ENCODE measurements around the gene DCLK2. TPM values are rescaled to one million over a fixed set of nuclear protein-coding genes. Genes with fewer than 3 reads are reported as not detected.

The DCLK2 gene
- total RNA-seq, 1 experiment from 2014 or later = 2.7 TPM

DNA sequence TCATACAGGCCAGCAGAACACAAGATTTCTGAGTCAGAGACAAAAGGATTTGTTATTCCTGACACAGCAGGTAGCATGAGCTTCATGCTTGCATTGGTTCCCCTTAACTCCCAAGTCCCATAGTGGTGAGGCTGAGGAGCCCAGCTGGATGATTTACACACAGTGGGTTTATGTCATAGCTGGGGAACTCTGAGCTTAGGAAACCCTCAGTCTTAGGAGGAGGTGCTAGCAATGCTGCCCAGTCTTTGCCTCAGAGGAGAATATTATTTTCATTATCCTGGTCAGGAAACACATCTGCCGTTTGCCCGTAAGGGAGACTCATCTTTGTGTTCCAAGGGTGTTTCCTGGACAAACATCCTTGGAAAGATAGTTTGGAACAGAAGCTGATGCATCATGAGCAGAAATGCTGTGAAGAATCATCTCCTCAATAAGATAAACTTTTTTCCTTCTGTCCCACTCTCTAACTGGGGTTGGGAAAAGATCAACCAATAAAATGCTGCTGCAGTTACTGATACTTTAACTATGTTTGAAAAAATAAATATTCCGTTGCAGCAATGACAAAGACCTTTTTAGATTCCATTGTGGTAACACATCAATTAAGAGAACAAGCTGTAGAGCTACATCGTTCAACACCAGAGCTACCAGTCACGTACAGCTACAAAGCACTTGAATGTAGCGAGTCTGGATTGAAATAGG is 146.8 kb downstream of the DCLK2 start:
- Histone ChIP-seq H3K9me2 (ENCODE audit: insufficient read depth) (no peaks in the 10 kb centered on the region), H3K4me3 (replicated peaks in 1 of 2; ENCODE audit: low read depth in 1 of 2, low read length in 2 of 2) (no peak overlapping the region), H3K4me1 (ENCODE audit: control insufficient read depth in 1 of 2, insufficient read depth in 2 of 2, low read length in 2 of 2) (peaks cover 0 to 3% of the 10 kb centered on the region in 2 experiments; a peak in 1 of 4 replicates), H3K27ac (ENCODE audit: low read depth, low read length) (no peak overlapping the region), H3K4me2 (ENCODE audit: low read length) (no peak overlapping the region), H2AFZ (ENCODE audit: low read depth, low read length, poor library complexity, severe bottlenecking) (no peak overlapping the region), H3K27me3 (ENCODE audit: insufficient read depth, low read length) (no peaks in the 10 kb centered on the region), H3K36me3 (ENCODE audit: control insufficient read depth in 1 of 2, insufficient read depth in 2 of 2, low read length in 2 of 2) (no peaks in the 10 kb centered on the region), H3K9ac (ENCODE audit: low read length) (no peak overlapping the region), H3K9me3 (ENCODE audit: control insufficient read depth in 1 of 2, insufficient read depth in 1 of 2, low read depth in 1 of 2, low read length in 2 of 2) (no peaks in the 10 kb centered on the region), H4K20me1 (ENCODE audit: insufficient read depth) (no peaks in the 10 kb centered on the region), H3K79me2 (ENCODE audit: insufficient read depth, low read length) (no peaks in the 10 kb centered on the region)
- CTCF ChIA-PET = no interaction called here
- no TSS peak for BruUV-seq (replicated peaks)
- POLR2A ChIA-PET = no interaction called here
- ATAC-seq (no peak), DNase-seq (ENCODE audit: low read depth, low spot score) (no peak)
- intact Hi-C loops (cut with micrococcal nuclease) = no loop called here
- RAD21 ChIA-PET (ENCODE audit: low non-redundant PET in 1 of 2, low total read pairs in 2 of 2, uncharacterized antibody in 2 of 2, unreplicated experiment in 2 of 2) = no interaction called here
- TF ChIP-seq POLR2AphosphoS5 (IDR thresholded peaks at IDR 0.05; ENCODE audit: low read depth, low read length) = no peak
- TF ChIP-seq, protein P1, sequence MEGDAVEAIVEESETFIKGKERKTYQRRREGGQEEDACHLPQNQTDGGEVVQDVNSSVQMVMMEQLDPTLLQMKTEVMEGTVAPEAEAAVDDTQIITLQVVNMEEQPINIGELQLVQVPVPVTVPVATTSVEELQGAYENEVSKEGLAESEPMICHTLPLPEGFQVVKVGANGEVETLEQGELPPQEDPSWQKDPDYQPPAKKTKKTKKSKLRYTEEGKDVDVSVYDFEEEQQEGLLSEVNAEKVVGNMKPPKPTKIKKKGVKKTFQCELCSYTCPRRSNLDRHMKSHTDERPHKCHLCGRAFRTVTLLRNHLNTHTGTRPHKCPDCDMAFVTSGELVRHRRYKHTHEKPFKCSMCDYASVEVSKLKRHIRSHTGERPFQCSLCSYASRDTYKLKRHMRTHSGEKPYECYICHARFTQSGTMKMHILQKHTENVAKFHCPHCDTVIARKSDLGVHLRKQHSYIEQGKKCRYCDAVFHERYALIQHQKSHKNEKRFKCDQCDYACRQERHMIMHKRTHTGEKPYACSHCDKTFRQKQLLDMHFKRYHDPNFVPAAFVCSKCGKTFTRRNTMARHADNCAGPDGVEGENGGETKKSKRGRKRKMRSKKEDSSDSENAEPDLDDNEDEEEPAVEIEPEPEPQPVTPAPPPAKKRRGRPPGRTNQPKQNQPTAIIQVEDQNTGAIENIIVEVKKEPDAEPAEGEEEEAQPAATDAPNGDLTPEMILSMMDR (IDR thresholded peaks at IDR 0.05 in 2 of 3, conservative IDR thresholded peaks at IDR 0.05 in 1 of 3; ENCODE audit: borderline replicate concordance in 1 of 3, insufficient read depth in 1 of 3, low read depth in 2 of 3, low read length in 2 of 3) = no peak
- TF ChIP-seq, protein P2, sequence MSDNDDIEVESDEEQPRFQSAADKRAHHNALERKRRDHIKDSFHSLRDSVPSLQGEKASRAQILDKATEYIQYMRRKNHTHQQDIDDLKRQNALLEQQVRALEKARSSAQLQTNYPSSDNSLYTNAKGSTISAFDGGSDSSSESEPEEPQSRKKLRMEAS (IDR thresholded peaks at IDR 0.05) = no peak
- TF ChIP-seq SP1 (IDR thresholded peaks at IDR 0.05; ENCODE audit: low read depth) = no peak
- TF ChIP-seq, protein P3, sequence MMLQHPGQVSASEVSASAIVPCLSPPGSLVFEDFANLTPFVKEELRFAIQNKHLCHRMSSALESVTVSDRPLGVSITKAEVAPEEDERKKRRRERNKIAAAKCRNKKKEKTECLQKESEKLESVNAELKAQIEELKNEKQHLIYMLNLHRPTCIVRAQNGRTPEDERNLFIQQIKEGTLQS (IDR thresholded peaks at IDR 0.05) = no peak
- no peak for TF ChIP-seq CBX3 (IDR thresholded peaks at IDR 0.05; ENCODE audit: low read depth)
- no peak for TF ChIP-seq POLR2A (IDR thresholded peaks at IDR 0.05; ENCODE audit: borderline replicate concordance, extremely low read depth, insufficient read depth, insufficient read length)

DNA sequence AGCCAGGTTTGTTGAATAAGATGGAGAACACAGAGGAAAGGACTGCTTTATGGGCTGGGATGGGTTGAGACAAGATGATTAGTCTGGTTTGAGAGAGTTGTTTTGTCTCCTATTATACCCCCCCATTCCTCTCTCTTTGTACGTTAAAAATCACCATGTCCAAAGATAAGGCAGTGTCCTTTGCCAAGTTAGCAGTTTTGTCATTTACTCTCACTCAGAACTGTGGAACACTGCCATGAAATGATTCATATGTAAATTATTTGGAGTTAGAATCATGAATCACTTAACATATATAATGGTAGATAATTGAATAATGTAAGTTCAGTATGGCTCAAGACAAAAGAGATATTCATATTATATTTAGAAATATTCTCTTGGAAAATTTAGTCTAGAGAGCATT is 151.3 kb downstream of the DCLK2 start:
- Histone ChIP-seq H4K20me1 (ENCODE audit: insufficient read depth) (no peaks in the 10 kb centered on the region), H3K9me3 (ENCODE audit: control insufficient read depth in 1 of 2, insufficient read depth in 1 of 2, low read depth in 1 of 2, low read length in 2 of 2) (no peaks in the 10 kb centered on the region), H3K36me3 (ENCODE audit: control insufficient read depth in 1 of 2, insufficient read depth in 2 of 2, low read length in 2 of 2) (no peaks in the 10 kb centered on the region), H2AFZ (ENCODE audit: low read depth, low read length, poor library complexity, severe bottlenecking) (no peak overlapping the region), H3K4me1 (ENCODE audit: control insufficient read depth in 1 of 2, insufficient read depth in 2 of 2, low read length in 2 of 2) (no peaks in the 10 kb centered on the region), H3K79me2 (ENCODE audit: insufficient read depth, low read length) (no peaks in the 10 kb centered on the region), H3K4me3 (replicated peaks in 1 of 2; ENCODE audit: low read depth in 1 of 2, low read length in 2 of 2) (no peak overlapping the region), H3K27ac (ENCODE audit: low read depth, low read length) (no peak overlapping the region), H3K4me2 (ENCODE audit: low read length) (no peak overlapping the region), H3K9me2 (ENCODE audit: insufficient read depth) (no peaks in the 10 kb centered on the region), H3K27me3 (ENCODE audit: insufficient read depth, low read length) (no peaks in the 10 kb centered on the region), H3K9ac (ENCODE audit: low read length) (no peak overlapping the region)
- ChIA-PET RAD21 (ENCODE audit: low non-redundant PET in 1 of 2, low total read pairs in 2 of 2, uncharacterized antibody in 2 of 2, unreplicated experiment in 2 of 2) (no interaction called here), CTCF (no interaction called here), POLR2A (no interaction called here)
- BruUV-seq (replicated peaks) = no TSS peak
- ATAC-seq (no peak), DNase-seq (ENCODE audit: low read depth, low spot score) (no peak)
- intact Hi-C loops (cut with micrococcal nuclease) = no loop called here
- TF ChIP-seq EGR1 (IDR thresholded peaks at IDR 0.05; ENCODE audit: low read depth) (no peak), FOSL1 (IDR thresholded peaks at IDR 0.05; ENCODE audit: low read depth) (no peak), POLR2A (IDR thresholded peaks at IDR 0.05; ENCODE audit: borderline replicate concordance, extremely low read depth, insufficient read depth, insufficient read length) (no peak), ZFX (IDR thresholded peaks at IDR 0.05) (no peak), ELF1 (IDR thresholded peaks at IDR 0.05; ENCODE audit: borderline replicate concordance, low read depth) (no peak), EZH2phosphoT487 (IDR thresholded peaks at IDR 0.05; ENCODE audit: borderline replicate concordance) (no peak), YY1 (IDR thresholded peaks at IDR 0.05; ENCODE audit: extremely low read depth, insufficient replicate concordance, low read depth, low read length) (no peak)
- TF ChIP-seq, protein P4, sequence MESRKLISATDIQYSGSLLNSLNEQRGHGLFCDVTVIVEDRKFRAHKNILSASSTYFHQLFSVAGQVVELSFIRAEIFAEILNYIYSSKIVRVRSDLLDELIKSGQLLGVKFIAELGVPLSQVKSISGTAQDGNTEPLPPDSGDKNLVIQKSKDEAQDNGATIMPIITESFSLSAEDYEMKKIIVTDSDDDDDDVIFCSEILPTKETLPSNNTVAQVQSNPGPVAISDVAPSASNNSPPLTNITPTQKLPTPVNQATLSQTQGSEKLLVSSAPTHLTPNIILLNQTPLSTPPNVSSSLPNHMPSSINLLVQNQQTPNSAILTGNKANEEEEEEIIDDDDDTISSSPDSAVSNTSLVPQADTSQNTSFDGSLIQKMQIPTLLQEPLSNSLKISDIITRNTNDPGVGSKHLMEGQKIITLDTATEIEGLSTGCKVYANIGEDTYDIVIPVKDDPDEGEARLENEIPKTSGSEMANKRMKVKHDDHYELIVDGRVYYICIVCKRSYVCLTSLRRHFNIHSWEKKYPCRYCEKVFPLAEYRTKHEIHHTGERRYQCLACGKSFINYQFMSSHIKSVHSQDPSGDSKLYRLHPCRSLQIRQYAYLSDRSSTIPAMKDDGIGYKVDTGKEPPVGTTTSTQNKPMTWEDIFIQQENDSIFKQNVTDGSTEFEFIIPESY (IDR thresholded peaks at IDR 0.05; ENCODE audit: extremely low read depth, insufficient replicate concordance, low read length) = no peak

Data from HCT116 (cell line).